Endodermal cell (in vitro differentiated cells): ENCODE results near the gene ABI3. TPM values are rescaled to one million over a fixed set of nuclear protein-coding genes. Genes with fewer than 3 reads are reported as not detected.

ENCODE experiments used
- DNase-seq: peaks from one replicate; pipeline ENCODE4 v3.0.0-alpha.2; 2017
- H3K27ac ChIP-seq: 2 replicates; pipeline ENCODE4 v1.5.1; 2013; ENCODE audit warnings: mild to moderate bottlenecking, low read depth, low read length, moderate library complexity
- H3K27me3 ChIP-seq: 2 replicates; pipeline ENCODE4 v1.6.1; 2013; ENCODE audit warnings: mild to moderate bottlenecking, low read length, moderate library complexity; ENCODE audit not compliant: insufficient read depth, control insufficient read depth, poor library complexity, severe bottlenecking
- H3K36me3 ChIP-seq: 2 replicates; pipeline ENCODE4 v1.7.0; 2013; ENCODE audit warnings: mild to moderate bottlenecking, low read length, moderate library complexity; ENCODE audit not compliant: control insufficient read depth, insufficient read depth
- H3K4me1 ChIP-seq: one replicate; pipeline ENCODE4 v1.7.0; 2013; ENCODE audit warnings: low read length; ENCODE audit not compliant: control insufficient read depth, insufficient read depth
- H3K4me3 ChIP-seq: 2 replicates; pipeline ENCODE4 v1.5.1; 2013; ENCODE audit warnings: mild to moderate bottlenecking, low read length, moderate library complexity
- H3K9ac ChIP-seq: 2 replicates; pipeline ENCODE4 v1.6.1; 2013; ENCODE audit warnings: mild to moderate bottlenecking, low read length, moderate library complexity; ENCODE audit not compliant: poor library complexity, severe bottlenecking; ENCODE audit errors: extremely low read depth
- H3K9me3 ChIP-seq: 2 replicates; pipeline ENCODE4 v1.6.1; 2013; ENCODE audit warnings: mild to moderate bottlenecking, low read length, moderate library complexity; ENCODE audit not compliant: control insufficient read depth
- H3K27ac Mint-ChIP-seq: 2 replicates; pipeline ENCODE4 v1.8.0; 2020; ENCODE audit warnings: mixed read lengths
- H3K27me3 Mint-ChIP-seq: 2 replicates; pipeline ENCODE4 v1.8.0; 2021; ENCODE audit warnings: mild to moderate bottlenecking, mixed read lengths; ENCODE audit not compliant: insufficient read depth
- H3K36me3 Mint-ChIP-seq: 2 replicates; pipeline ENCODE4 v1.8.0; 2020; ENCODE audit warnings: low read depth, mixed read lengths
- H3K4me1 Mint-ChIP-seq: 2 replicates; pipeline ENCODE4 v1.8.0; 2020; ENCODE audit warnings: mixed read lengths
- H3K4me3 Mint-ChIP-seq: 2 replicates; pipeline ENCODE4 v1.8.0; 2020; ENCODE audit warnings: mild to moderate bottlenecking, moderate library complexity, mixed read lengths
- H3K9me3 Mint-ChIP-seq: 2 replicates; pipeline ENCODE4 v1.8.0; 2020; ENCODE audit warnings: mild to moderate bottlenecking, mixed read lengths
- CTCF ChIP-seq: fragments of 200-600 bp; sonication (generic); conservative IDR thresholded peaks from 2 replicates; pipeline ENCODE4 v1.5.0; 2021; ENCODE audit warnings: antibody characterized with exemption, mild to moderate bottlenecking
- WGBS, 2 experiments: methylation state at CpG; one replicate each; pipeline versions ENCODE4 v1.1.5 to v1.1.7; 2013; ENCODE audit warnings: missing lambda C conversion rate in 2 of 2, mixed read lengths in 1 of 2; ENCODE audit not compliant: insufficient coverage in 1 of 2, insufficient read length in 1 of 2; 5-methylcytosine and 5-hydroxymethylcytosine counted together
- total RNA-seq, 2 donors: library from RNA; stranded (reverse); fragmentation: NEBNext Ultra II Directional in 1 of 2; extraction: Animal tissue kit (Norgen Biotek cat#: 25700) in 1 of 2; gene quantifications; 2 replicates in 1 of 2; 3 replicates in 1 of 2; pipeline ENCODE4 v1.2.1, GENCODE V29; 2021

Gene ABI3
- total RNA-seq, 2 donors from 2014 or later: 0.58 to 1.7 TPM

- no peaks in the 10 kb centered on the region for H3K4me1 ChIP-seq
- peaks cover 5% of the 10 kb centered on the region for H3K27me3 ChIP-seq
- peak overlapping the region; percentile 36 for H3K27ac ChIP-seq
- no peaks in the 10 kb centered on the region for H3K9me3 Mint-ChIP-seq
- 18 to 26% methylated on average over 12 to 19 of the region's 21 CpGs for WGBS, 2 experiments
- peak overlapping the region; percentile 92 for H3K4me3 Mint-ChIP-seq
- H3K27ac Mint-ChIP-seq: peak overlapping the region; percentile 99
- DNase-seq: peak; percentile 86
- no peaks in the 10 kb centered on the region for H3K9me3 ChIP-seq
- no peaks in the 10 kb centered on the region for H3K36me3 ChIP-seq
- no peak for TF ChIP-seq CTCF
- peak overlapping the region; percentile 79 for H3K4me3 ChIP-seq
- H3K9ac ChIP-seq: peak overlapping the region; percentile 89
- H3K36me3 Mint-ChIP-seq: no peaks in the 10 kb centered on the region
- H3K4me1 Mint-ChIP-seq: no peaks in the 10 kb centered on the region
- peaks cover 18% of the 10 kb centered on the region for H3K27me3 Mint-ChIP-seq
Measured at GRCh38 chr17:49193513-49194296, 16.8 kb upstream of the ABI3 start.

- Histone ChIP-seq H3K27me3 (peaks cover 5% of the 10 kb centered on the region), H3K4me1 (no peaks in the 10 kb centered on the region), H3K9me3 (no peaks in the 10 kb centered on the region), H3K36me3 (no peaks in the 10 kb centered on the region), H3K9ac (no peak overlapping the region), H3K27ac (no peak overlapping the region), H3K4me3 (peak overlapping the region; percentile 79)
- DNase-seq: no peak
- Mint-ChIP-seq H3K4me3 (peak overlapping the region; percentile 92), H3K27me3 (peaks cover 14% of the 10 kb centered on the region), H3K9me3 (no peaks in the 10 kb centered on the region), H3K27ac (no peak overlapping the region), H3K36me3 (no peaks in the 10 kb centered on the region), H3K4me1 (no peaks in the 10 kb centered on the region)
- 80 to 88% methylated on average over 1 to 3 of the region's 3 CpGs for WGBS, 2 experiments
- no peak for TF ChIP-seq CTCF
Measured at GRCh38 chr17:49194297-49194607, 16.3 kb upstream of the ABI3 start.

- no peaks in the 10 kb centered on the region for H3K36me3 ChIP-seq
- H3K4me3 ChIP-seq: no peak overlapping the region
- H3K27ac ChIP-seq: no peak overlapping the region
- TF ChIP-seq CTCF: no peak
- H3K36me3 Mint-ChIP-seq: no peaks in the 10 kb centered on the region
- H3K9ac ChIP-seq: no peak overlapping the region
- H3K27me3 Mint-ChIP-seq: peaks cover 3% of the 10 kb centered on the region
- H3K27me3 ChIP-seq: peaks cover 2% of the 10 kb centered on the region
- peaks cover 5% of the 10 kb centered on the region for H3K4me1 Mint-ChIP-seq
- WGBS, 2 experiments: no CpG with 5 or more reads among the region's 4 CpGs
- H3K27ac Mint-ChIP-seq: no peak overlapping the region
- no peaks in the 10 kb centered on the region for H3K9me3 Mint-ChIP-seq
- H3K9me3 ChIP-seq: no peaks in the 10 kb centered on the region
- DNase-seq: no peak
- peaks cover 3% of the 10 kb centered on the region for H3K4me1 ChIP-seq
- H3K4me3 Mint-ChIP-seq: no peak overlapping the region
Measured at GRCh38 chr17:49195751-49196150, 14.8 kb upstream of the ABI3 start.
